ENCODE results near the gene DLG2. TPM values are rescaled to one million over a fixed set of nuclear protein-coding genes. Genes with fewer than 3 reads are reported as not detected.

DLG2 gene
- total RNA-seq, 1 donor from 2014 or later, result 1.8 TPM

DNA sequence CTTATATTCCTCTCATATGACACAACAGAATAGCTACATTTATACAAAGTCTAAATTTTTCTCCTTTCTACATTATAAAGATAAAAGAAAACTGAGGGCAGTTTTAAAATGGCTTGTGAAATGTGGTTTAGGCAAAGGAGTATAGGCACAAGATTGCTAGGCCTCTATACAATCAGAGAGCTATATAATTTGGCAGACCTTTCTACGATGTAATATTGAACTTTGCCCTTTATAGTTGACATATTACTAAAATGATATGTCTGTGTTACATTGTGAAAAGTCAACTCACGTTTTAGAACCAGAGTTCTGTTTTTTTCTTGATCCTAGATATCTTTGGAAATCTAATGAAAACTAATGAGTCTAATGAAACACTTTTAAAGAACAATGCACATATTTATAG is 430.2 kb downstream of the DLG2 start:
- Histone ChIP-seq H3K27me3 (ENCODE audit: insufficient read depth, low read length) (no peaks in the 10 kb centered on the region), H3K4me1 (ENCODE audit: insufficient read depth, low read length) (no peaks in the 10 kb centered on the region), H3K36me3 (ENCODE audit: insufficient read depth, low read length) (no peaks in the 10 kb centered on the region), H3K27ac (ENCODE audit: low read depth, low read length) (no peak overlapping the region), H2AFZ (ENCODE audit: low read depth, low read length) (no peak overlapping the region), H3K9ac (ENCODE audit: low read length) (no peak overlapping the region), H3K9me3 (ENCODE audit: insufficient read depth, low read depth, low read length) (no peaks in the 10 kb centered on the region), H3K4me3 (ENCODE audit: insufficient read depth, low read depth, low read length) (no peak overlapping the region), H3K79me2 (ENCODE audit: insufficient read depth, low read length) (no peaks in the 10 kb centered on the region), H3K4me2 (ENCODE audit: low read length) (no peak overlapping the region), H4K20me1 (ENCODE audit: insufficient read depth, low read length) (no peaks in the 10 kb centered on the region)
- TF ChIP-seq, protein P1, sequence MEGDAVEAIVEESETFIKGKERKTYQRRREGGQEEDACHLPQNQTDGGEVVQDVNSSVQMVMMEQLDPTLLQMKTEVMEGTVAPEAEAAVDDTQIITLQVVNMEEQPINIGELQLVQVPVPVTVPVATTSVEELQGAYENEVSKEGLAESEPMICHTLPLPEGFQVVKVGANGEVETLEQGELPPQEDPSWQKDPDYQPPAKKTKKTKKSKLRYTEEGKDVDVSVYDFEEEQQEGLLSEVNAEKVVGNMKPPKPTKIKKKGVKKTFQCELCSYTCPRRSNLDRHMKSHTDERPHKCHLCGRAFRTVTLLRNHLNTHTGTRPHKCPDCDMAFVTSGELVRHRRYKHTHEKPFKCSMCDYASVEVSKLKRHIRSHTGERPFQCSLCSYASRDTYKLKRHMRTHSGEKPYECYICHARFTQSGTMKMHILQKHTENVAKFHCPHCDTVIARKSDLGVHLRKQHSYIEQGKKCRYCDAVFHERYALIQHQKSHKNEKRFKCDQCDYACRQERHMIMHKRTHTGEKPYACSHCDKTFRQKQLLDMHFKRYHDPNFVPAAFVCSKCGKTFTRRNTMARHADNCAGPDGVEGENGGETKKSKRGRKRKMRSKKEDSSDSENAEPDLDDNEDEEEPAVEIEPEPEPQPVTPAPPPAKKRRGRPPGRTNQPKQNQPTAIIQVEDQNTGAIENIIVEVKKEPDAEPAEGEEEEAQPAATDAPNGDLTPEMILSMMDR (IDR thresholded peaks at IDR 0.05; ENCODE audit: insufficient read depth, low read depth, low read length), result no peak
- TF ChIP-seq EZH2 (IDR thresholded peaks at IDR 0.05; ENCODE audit: insufficient read depth, low read length), result no peak
- Mint-ChIP-seq H3K4me3 (ENCODE audit: unreplicated experiment) (no peak overlapping the region), H3K9me3 (ENCODE audit: unreplicated experiment) (peaks cover 5% of the 10 kb centered on the region), H3K27me3 (ENCODE audit: low read depth, unreplicated experiment) (no peaks in the 10 kb centered on the region), H3K27ac (ENCODE audit: unreplicated experiment) (no peak overlapping the region), H3K36me3 (ENCODE audit: low read depth, unreplicated experiment) (no peaks in the 10 kb centered on the region), H3K4me1 (ENCODE audit: low read depth, unreplicated experiment) (no peaks in the 10 kb centered on the region)
- FAIRE-seq (no peak), DNase-seq (ENCODE audit: low read depth) (no peak)

DNA sequence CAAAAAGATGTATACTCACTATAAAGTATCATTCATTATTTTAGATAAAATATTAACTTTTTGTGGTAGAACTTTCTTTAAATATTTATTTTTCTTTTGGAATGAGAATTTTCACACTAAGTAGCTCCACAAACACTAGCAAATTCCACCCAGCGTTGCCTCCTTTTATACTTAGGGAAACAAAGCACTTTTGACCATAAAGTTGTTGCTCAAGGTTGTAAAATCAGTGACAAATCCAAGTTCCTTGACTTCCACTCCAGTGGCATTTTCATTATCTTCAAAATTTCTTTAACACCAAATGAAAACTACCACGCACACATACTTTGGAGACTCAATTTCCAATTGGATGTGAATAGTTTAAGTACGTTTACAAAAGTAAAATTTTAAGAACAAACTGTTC is 431.2 kb downstream of the DLG2 start:
- FAIRE-seq, result no peak
- Histone ChIP-seq H3K4me2 (ENCODE audit: low read length) (no peak overlapping the region), H3K27ac (ENCODE audit: low read depth, low read length) (no peak overlapping the region), H3K4me1 (ENCODE audit: insufficient read depth, low read length) (no peaks in the 10 kb centered on the region), H3K4me3 (ENCODE audit: insufficient read depth, low read depth, low read length) (no peak overlapping the region), H3K9me3 (ENCODE audit: insufficient read depth, low read depth, low read length) (no peaks in the 10 kb centered on the region), H4K20me1 (ENCODE audit: insufficient read depth, low read length) (no peaks in the 10 kb centered on the region), H3K79me2 (ENCODE audit: insufficient read depth, low read length) (no peaks in the 10 kb centered on the region), H3K27me3 (ENCODE audit: insufficient read depth, low read length) (no peaks in the 10 kb centered on the region), H2AFZ (ENCODE audit: low read depth, low read length) (no peak overlapping the region), H3K36me3 (ENCODE audit: insufficient read depth, low read length) (no peaks in the 10 kb centered on the region), H3K9ac (ENCODE audit: low read length) (no peak overlapping the region)
- no peaks in the 10 kb centered on the region for H3K4me1 Mint-ChIP-seq (ENCODE audit: low read depth, unreplicated experiment)
- no peaks in the 10 kb centered on the region for H3K36me3 Mint-ChIP-seq (ENCODE audit: low read depth, unreplicated experiment)
- DNase-seq (ENCODE audit: low read depth), result no peak
- TF ChIP-seq EZH2 (IDR thresholded peaks at IDR 0.05; ENCODE audit: insufficient read depth, low read length), result no peak
- TF ChIP-seq, protein P1 (IDR thresholded peaks at IDR 0.05; ENCODE audit: insufficient read depth, low read depth, low read length), result no peak
- H3K27me3 Mint-ChIP-seq (ENCODE audit: low read depth, unreplicated experiment), result no peaks in the 10 kb centered on the region
- H3K27ac Mint-ChIP-seq (ENCODE audit: unreplicated experiment), result no peak overlapping the region
- H3K9me3 Mint-ChIP-seq (ENCODE audit: unreplicated experiment), result no peaks in the 10 kb centered on the region
- no peak overlapping the region for H3K4me3 Mint-ChIP-seq (ENCODE audit: unreplicated experiment)

DNA sequence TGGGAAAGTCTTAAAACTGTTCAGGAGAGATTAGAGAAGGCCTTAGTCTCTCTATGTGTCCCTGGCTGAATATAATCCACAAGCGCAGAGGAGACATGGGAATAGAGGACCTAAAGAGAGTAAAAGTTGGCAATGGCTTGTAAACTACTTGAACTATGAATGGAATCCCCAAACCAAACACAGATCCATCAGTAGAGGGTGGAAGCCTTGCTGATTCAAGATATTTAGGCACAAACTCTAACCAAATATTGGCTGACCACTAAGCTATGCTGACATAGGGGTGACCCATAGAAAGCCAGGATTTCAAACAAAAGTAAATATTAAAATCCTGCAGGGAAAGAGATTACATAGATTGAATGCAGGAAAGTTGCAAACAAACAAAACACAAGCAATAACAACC is 439.2 kb downstream of the DLG2 start:
- Mint-ChIP-seq H3K27ac (ENCODE audit: unreplicated experiment) (no peak overlapping the region), H3K36me3 (ENCODE audit: low read depth, unreplicated experiment) (no peaks in the 10 kb centered on the region), H3K4me1 (ENCODE audit: low read depth, unreplicated experiment) (no peaks in the 10 kb centered on the region), H3K27me3 (ENCODE audit: low read depth, unreplicated experiment) (no peaks in the 10 kb centered on the region), H3K4me3 (ENCODE audit: unreplicated experiment) (no peak overlapping the region), H3K9me3 (ENCODE audit: unreplicated experiment) (no peaks in the 10 kb centered on the region)
- DNase-seq (ENCODE audit: low read depth) (no peak), FAIRE-seq (no peak)
- H3K36me3 ChIP-seq (ENCODE audit: insufficient read depth, low read length), result no peaks in the 10 kb centered on the region
- H3K9me3 ChIP-seq (ENCODE audit: insufficient read depth, low read depth, low read length), result no peaks in the 10 kb centered on the region
- H3K4me1 ChIP-seq (ENCODE audit: insufficient read depth, low read length), result no peaks in the 10 kb centered on the region
- H3K4me2 ChIP-seq (ENCODE audit: low read length), result no peak overlapping the region
- no peak overlapping the region for H3K27ac ChIP-seq (ENCODE audit: low read depth, low read length)
- no peak overlapping the region for H3K4me3 ChIP-seq (ENCODE audit: insufficient read depth, low read depth, low read length)
- no peaks in the 10 kb centered on the region for H4K20me1 ChIP-seq (ENCODE audit: insufficient read depth, low read length)
- no peaks in the 10 kb centered on the region for H3K79me2 ChIP-seq (ENCODE audit: insufficient read depth, low read length)
- no peak overlapping the region for H2AFZ ChIP-seq (ENCODE audit: low read depth, low read length)
- TF ChIP-seq, protein P1 (IDR thresholded peaks at IDR 0.05; ENCODE audit: insufficient read depth, low read depth, low read length), result no peak
- no peak for TF ChIP-seq EZH2 (IDR thresholded peaks at IDR 0.05; ENCODE audit: insufficient read depth, low read length)
- no peaks in the 10 kb centered on the region for H3K27me3 ChIP-seq (ENCODE audit: insufficient read depth, low read length)
- no peak overlapping the region for H3K9ac ChIP-seq (ENCODE audit: low read length)
